HepG2 (cell line): Measurements from ENCODE around the gene JKAMP. TPM values are rescaled to one million over a fixed set of nuclear protein-coding genes. Genes with fewer than 3 reads are reported as not detected.

Experiments used
- ASH2L ChIP-seq: fragments of 300-600, 200-600 bp; sonication (generic); IDR thresholded peaks from 2 replicates; pipeline ENCODE4 v1.7.0; 2017; ENCODE audit warnings: low read depth, mild to moderate bottlenecking, moderate library complexity, mixed read lengths, low read length; ENCODE audit not compliant: insufficient read length
- BHLHE40 ChIP-seq: IDR thresholded peaks from 2 replicates; pipeline ENCODE4 v1.6.1; 2011; ENCODE audit warnings: low read length, improper control_type of control experiment
- DNMT3B ChIP-seq: conservative IDR thresholded peaks from 2 replicates; pipeline ENCODE4 v1.6.1; 2016; ENCODE audit warnings: missing biosample characterization, control low read depth
- FOXJ3 ChIP-seq: sonication (generic); formaldehyde crosslinking; IDR thresholded peaks from 2 replicates; pipeline ENCODE4 v1.4.0; 2020; ENCODE audit warnings: missing genetic modification reagents, mild to moderate bottlenecking, borderline replicate concordance
- HNRNPLL ChIP-seq: fragments of 200-400 bp; formaldehyde crosslinking; IDR thresholded peaks from 2 replicates; pipeline ENCODE4 v1.6.1; 2017; ENCODE audit warnings: mild to moderate bottlenecking, low read depth, low read length; ENCODE audit not compliant: poor library complexity, severe bottlenecking
- JUND ChIP-seq: sonication (generic); formaldehyde crosslinking; IDR thresholded peaks from 2 replicates; pipeline ENCODE4 v1.8.0; 2022; ENCODE audit warnings: mild to moderate bottlenecking, missing genetic modification reagents
- KLF9 ChIP-seq: IDR thresholded peaks from 2 replicates; pipeline ENCODE4 v1.6.1; 2016; ENCODE audit warnings: low read depth
- KMT2B ChIP-seq: IDR thresholded peaks from 2 replicates; pipeline ENCODE4 v1.6.1; 2016; ENCODE audit warnings: missing genetic modification reagents, missing compliant biosample characterization
- MAZ ChIP-seq, 2 experiments: sonication (generic) in 1 of 2; formaldehyde crosslinking in 1 of 2; IDR thresholded peaks; 2 replicates each; pipeline versions ENCODE4 v1.5.0 to v1.6.1; 2012 to 2020; ENCODE audit warnings: low read depth in 2 of 2, mild to moderate bottlenecking in 2 of 2, borderline replicate concordance in 1 of 2, improper control_type of control experiment in 1 of 2, low read length in 1 of 2, missing genetic modification reagents in 1 of 2, moderate library complexity in 1 of 2
- MXI1 ChIP-seq: IDR thresholded peaks from 3 replicates; pipeline ENCODE4 v1.6.1; 2012; ENCODE audit warnings: low read depth, low read length, inconsistent platforms, borderline replicate concordance
- NRL ChIP-seq: sonication (generic); formaldehyde crosslinking; IDR thresholded peaks from 2 replicates; pipeline ENCODE4 v1.5.0; 2020; ENCODE audit warnings: missing genetic modification reagents, mild to moderate bottlenecking, moderate library complexity, borderline replicate concordance
- RELA ChIP-seq: sonication (generic); formaldehyde crosslinking; IDR thresholded peaks from 2 replicates; pipeline ENCODE4 v1.4.0; 2020; ENCODE audit warnings: missing genetic modification reagents
- SKI ChIP-seq: fragments of 450-650 bp; IDR thresholded peaks from one replicate; pipeline ENCODE4 v1.6.1; 2018; ENCODE audit warnings: mild to moderate bottlenecking; ENCODE audit not compliant: partially characterized antibody
- SMAD9 ChIP-seq: sonication (generic); formaldehyde crosslinking; IDR thresholded peaks from 2 replicates; pipeline ENCODE4 v1.5.1; 2020; ENCODE audit warnings: mild to moderate bottlenecking, missing genetic modification reagents
- ZBTB43 ChIP-seq: sonication (generic); formaldehyde crosslinking; conservative IDR thresholded peaks from 2 replicates; pipeline ENCODE4 v1.4.0; 2020; ENCODE audit warnings: missing genetic modification reagents
- ZBTB7B ChIP-seq: sonication (generic); formaldehyde crosslinking; IDR thresholded peaks from 2 replicates; pipeline ENCODE4 v1.4.0; 2020; ENCODE audit warnings: missing genetic modification reagents
- ZFP1 ChIP-seq: IDR thresholded peaks from 2 replicates; pipeline ENCODE4 v1.6.1; 2016
- ZKSCAN8 ChIP-seq: IDR thresholded peaks from 2 replicates; pipeline ENCODE4 v1.6.1; 2016; ENCODE audit warnings: borderline replicate concordance, missing genetic modification reagents, missing compliant biosample characterization
- ZNF230 ChIP-seq: sonication (generic); formaldehyde crosslinking; IDR thresholded peaks from 2 replicates; pipeline ENCODE4 v1.4.0; 2020; ENCODE audit warnings: mild to moderate bottlenecking, missing genetic modification reagents
- ZNF234 ChIP-seq: sonication (generic); formaldehyde crosslinking; conservative IDR thresholded peaks from 2 replicates; pipeline ENCODE4 v1.5.1; 2020; ENCODE audit warnings: mild to moderate bottlenecking, missing genetic modification reagents
- polyA plus RNA-seq, 8 experiments: library from polyadenylated mRNA; depleted of rRNA in 3 of 8; stranded (reverse) in 7 of 8; unstranded in 1 of 8; fragments of >200 nt; fragmentation: Illumina TruSeq in 4 of 8; extraction: Trizol in 4 of 8; gene quantifications; 2 replicates each; pipeline versions ENCODE4 v1.2.1 to v1.2.3, GENCODE V29; 2011 to 2016; ENCODE audit warnings: low read depth in 4 of 8, missing spikeins in 1 of 8, mixed read lengths in 1 of 8; ENCODE audit not compliant: insufficient read depth in 1 of 8
- total RNA-seq, 5 experiments: library from RNA; depleted of rRNA; stranded (reverse); fragments of >200 nt; fragmentation: Illumina TruSeq; extraction: Trizol; gene quantifications; 2 replicates each; pipeline ENCODE4 v1.2.3, GENCODE V29; 2016; ENCODE audit warnings: low read depth in 1 of 5
- TF ChIP-seq, protein P1 (sequence below): sonication (generic); formaldehyde crosslinking; IDR thresholded peaks from 2 replicates; pipeline ENCODE4 v1.4.0; 2020; ENCODE audit warnings: missing genetic modification reagents, mild to moderate bottlenecking, borderline replicate concordance
- TF ChIP-seq, protein P2 (sequence below): sonication (generic); formaldehyde crosslinking; IDR thresholded peaks from 2 replicates; pipeline ENCODE4 v1.5.0; 2020; ENCODE audit warnings: missing genetic modification reagents, mild to moderate bottlenecking, borderline replicate concordance
- TF ChIP-seq, protein P3 (sequence below): IDR thresholded peaks from 2 replicates; pipeline ENCODE4 v1.6.1; 2018; ENCODE audit warnings: missing genetic modification reagents, mild to moderate bottlenecking, missing compliant biosample characterization

Gene JKAMP
- total and polyA plus RNA-seq, 2 of the 13 experiments (the other 11 are each of a cell fraction or from before 2014, with no cell fraction given): 56.4 to 135 TPM

GRCh38 chr14:59484639-59485175 lies 390 bp downstream of the JKAMP start (continued):
- TF ChIP-seq, protein P1, sequence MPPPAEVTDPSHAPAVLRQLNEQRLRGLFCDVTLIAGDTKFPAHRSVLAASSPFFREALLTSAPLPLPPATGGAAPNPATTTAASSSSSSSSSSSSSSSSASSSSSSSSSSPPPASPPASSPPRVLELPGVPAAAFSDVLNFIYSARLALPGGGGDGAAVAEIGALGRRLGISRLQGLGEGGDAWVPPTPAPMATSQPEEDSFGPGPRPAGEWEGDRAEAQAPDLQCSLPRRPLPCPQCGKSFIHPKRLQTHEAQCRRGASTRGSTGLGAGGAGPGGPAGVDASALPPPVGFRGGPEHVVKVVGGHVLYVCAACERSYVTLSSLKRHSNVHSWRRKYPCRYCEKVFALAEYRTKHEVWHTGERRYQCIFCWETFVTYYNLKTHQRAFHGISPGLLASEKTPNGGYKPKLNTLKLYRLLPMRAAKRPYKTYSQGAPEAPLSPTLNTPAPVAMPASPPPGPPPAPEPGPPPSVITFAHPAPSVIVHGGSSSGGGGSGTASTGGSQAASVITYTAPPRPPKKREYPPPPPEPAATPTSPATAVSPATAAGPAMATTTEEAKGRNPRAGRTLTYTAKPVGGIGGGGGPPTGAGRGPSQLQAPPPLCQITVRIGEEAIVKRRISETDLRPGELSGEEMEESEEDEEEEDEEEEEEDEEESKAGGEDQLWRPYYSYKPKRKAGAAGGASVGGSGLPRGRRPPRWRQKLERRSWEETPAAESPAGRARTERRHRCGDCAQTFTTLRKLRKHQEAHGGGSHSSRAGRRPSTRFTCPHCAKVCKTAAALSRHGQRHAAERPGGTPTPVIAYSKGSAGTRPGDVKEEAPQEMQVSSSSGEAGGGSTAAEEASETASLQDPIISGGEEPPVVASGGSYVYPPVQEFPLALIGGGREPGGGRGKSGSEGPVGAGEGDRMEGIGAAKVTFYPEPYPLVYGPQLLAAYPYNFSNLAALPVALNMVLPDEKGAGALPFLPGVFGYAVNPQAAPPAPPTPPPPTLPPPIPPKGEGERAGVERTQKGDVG (CRISPR knock-in tag): no peak
- TF ChIP-seq ASH2L (peak; percentile 68), KMT2B (CRISPR knock-in tag) (0 out of 2 replicates have a peak, but pooled peaks have one; percentile 11), ZFP1 (CRISPR knock-in tag) (no peak), SKI (no peak), ZNF234 (CRISPR knock-in tag) (no peak), DNMT3B (CRISPR knock-in tag) (no peak; the same call in 1 of the 2 replicates), FOXJ3 (CRISPR knock-in tag) (0 out of 2 replicates have a peak, but pooled peaks have one; percentile 3), ZNF230 (CRISPR knock-in tag) (no peak), NRL (no peak), HNRNPLL (peak; percentile 85), ZBTB7B (CRISPR knock-in tag) (peak; percentile 74), ZBTB43 (CRISPR knock-in tag) (no peak), SMAD9 (CRISPR knock-in tag) (0 out of 2 replicates have a peak, but pooled peaks have one; percentile 10), BHLHE40 (no peak), KLF9 (CRISPR knock-in tag) (no peak), MXI1 (peak; percentile 40; the same call in 2 of the 3 replicates), MAZ (IDR thresholded peaks at IDR 0.05; ENCODE audit: borderline replicate concordance, low read depth, low read length) (no peak), MAZ (CRISPR knock-in tag; IDR thresholded peaks at IDR 0.05; ENCODE audit: low read depth) (no peak), ZKSCAN8 (CRISPR knock-in tag) (0 out of 2 replicates have a peak, but pooled peaks have one; percentile 16), JUND (no peak), RELA (no peak)
- TF ChIP-seq, protein P2, sequence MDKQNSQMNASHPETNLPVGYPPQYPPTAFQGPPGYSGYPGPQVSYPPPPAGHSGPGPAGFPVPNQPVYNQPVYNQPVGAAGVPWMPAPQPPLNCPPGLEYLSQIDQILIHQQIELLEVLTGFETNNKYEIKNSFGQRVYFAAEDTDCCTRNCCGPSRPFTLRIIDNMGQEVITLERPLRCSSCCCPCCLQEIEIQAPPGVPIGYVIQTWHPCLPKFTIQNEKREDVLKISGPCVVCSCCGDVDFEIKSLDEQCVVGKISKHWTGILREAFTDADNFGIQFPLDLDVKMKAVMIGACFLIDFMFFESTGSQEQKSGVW (CRISPR knock-in tag): 0 out of 2 replicates have a peak, but pooled peaks have one; percentile 7
- TF ChIP-seq, protein P3, sequence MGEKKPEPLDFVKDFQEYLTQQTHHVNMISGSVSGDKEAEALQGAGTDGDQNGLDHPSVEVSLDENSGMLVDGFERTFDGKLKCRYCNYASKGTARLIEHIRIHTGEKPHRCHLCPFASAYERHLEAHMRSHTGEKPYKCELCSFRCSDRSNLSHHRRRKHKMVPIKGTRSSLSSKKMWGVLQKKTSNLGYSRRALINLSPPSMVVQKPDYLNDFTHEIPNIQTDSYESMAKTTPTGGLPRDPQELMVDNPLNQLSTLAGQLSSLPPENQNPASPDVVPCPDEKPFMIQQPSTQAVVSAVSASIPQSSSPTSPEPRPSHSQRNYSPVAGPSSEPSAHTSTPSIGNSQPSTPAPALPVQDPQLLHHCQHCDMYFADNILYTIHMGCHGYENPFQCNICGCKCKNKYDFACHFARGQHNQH (CRISPR knock-in tag): no peak
